Activated CD8-positive, alpha-beta memory T cell treated with anti-CD3 and anti-CD28 coated beads for 48 hours (primary cell): ENCODE measurements around the gene GDNF.

Experiments
- DNase-seq, 3 experiments: peaks; one replicate each; pipeline ENCODE4 v3.0.0-alpha.2; 2020; ENCODE audit warnings: low read depth in 2 of 3, low spot score in 2 of 3

Gene GDNF

DNA sequence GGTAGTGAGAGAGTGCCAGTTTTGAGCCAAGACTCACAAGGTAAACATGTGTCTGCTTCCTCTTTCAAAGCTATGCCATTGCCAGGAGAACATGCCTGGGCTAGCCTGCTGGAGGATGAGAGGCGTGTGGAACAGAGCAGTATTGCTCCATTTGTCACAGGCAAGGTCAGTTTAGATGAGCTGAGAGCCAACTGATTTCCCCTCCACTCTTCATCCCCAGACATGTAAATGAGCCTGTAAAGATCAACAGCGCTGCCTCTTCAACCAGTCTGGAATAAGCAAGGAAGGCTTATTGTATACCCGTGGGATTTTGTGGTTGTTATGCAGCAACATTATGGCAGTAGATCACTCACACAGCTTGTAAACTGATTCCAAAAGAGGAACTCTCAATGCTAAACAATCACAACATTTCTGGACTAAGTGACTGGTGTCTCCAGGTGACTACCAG lies 8.2 kb upstream of the GDNF start:
- no peak for DNase-seq

DNA sequence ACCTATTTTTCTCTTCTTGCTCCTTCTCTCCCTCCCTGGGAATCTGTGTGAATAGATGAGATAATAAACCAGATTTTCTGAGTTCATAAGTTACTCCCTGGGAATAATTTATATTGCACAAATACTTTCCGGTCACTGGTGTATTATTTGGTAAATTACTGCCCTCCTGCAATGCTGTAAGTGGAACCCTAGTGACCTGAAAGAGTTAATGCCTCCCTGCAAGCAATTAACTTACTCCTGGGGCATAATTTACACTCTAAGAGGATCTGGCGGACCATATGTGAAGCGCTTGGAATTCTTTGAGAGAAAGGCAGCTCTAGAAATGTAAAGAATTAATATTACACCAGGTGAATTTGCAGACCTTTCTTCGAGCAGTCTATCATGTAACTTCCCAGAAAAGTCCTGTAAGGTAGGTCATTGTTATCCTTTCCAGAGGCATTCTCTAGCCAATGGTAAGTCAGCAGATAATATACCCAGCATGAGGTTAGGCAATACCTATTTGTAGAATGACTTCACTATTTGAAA lies 7.0 kb upstream of the GDNF start:
- DNase-seq, result no peak

DNA sequence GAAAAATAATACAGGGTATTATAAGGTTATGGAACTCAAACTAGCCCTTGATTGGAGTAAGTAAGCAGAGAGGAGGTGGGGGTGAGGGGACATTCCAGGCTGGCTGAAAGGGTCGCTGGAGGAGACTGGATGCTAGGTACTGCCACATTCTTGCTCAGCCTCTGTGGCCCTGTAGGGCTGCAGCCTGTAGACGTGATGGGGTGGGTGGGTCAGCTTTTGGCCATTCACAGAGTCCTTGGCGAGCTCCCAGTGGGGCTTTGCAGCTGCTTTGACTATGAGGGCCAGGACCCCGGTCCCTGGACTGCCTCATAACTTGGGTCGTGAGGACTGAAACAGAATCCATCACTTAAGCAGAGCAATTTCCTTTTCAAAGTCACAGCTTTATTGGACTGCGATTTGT lies 4.2 kb upstream of the GDNF start:
- no peak for DNase-seq

DNA sequence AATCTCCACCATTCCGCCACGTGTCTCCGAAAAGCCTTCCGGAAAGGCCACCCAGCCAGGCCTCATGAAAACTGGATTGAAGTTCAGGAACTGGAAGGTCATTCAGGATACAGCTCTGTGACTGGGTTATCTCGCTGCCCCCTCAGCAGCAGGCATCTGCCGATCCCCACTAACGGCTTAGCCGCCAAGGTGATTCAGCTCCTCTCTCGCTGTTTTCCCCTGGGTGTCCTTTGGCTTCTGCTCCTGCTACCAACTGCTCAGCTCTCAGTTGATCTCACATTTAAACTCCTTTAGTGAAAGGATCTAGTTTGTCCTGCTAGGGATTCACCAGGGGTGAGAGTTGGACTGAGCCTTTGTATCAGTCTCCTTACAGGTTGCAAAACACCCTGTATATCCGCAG lies 2.2 kb upstream of the GDNF start:
- DNase-seq, result no peak

DNA sequence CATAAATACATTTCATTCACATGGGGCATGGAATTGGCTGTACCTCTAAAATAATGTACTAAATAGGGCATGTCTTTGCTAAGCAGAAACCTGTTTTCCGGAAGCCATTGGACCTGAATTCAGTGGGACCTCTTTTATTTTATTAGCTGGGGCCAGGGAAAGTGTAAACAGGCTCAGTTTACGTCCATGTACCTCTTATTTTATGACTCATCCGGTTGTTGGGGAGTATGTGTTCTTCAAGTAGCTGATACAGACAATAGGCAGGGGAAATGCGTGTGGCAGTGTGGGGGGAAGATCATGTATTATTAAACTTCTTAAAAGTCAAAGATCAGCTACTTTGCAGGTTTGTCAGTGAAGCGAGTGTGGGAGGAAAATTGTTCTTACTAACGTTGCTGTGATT lies 1.4 kb upstream of the GDNF start:
- no peak for DNase-seq

DNA sequence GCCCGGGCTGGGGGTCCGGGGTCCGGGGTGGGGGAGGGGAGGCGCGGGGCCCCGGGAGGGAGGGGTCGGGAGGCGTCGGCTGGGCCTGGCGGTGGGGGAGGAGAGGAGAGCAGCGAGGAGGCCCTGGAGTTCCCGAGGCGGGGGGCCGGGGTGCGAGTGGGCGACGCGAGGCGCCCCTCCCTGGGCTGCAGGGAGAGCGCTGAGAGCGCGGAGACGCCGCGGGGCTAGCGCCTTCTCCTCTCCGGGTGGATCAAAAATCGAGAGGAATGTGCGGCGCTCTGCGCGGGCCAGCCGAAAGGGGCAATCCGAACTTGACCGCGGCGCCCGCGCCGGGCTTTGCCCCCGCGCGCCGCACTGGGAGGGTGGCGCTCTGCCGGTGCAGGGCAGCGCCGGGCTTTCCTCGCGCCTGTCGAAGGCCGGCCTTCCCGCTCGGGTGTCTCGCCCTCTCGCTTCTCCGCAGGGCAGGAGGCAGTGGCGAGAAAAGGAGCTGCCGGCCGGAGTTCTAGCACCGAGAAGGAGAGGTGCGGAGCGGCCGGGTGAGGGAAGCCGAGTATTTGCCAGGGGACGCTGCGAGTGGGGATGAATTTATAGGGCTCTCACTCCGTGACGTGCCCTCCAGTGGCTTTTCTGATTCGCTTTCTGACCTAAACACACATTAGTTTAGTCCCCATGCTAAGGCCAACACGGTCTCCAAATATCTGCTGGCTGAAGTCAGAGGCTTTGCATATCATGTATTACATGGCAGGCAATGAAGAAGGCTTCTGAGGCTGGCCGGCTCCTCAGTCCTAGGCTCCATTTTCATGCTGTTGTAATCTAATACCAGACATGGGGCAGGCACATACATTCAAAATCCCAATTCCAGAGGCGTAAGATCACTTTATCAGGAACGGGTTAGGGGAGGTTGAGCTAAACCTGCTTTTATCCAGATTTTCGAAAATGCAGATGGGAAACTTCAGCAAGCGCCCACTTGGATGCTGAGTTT lies 503 bp upstream of the GDNF start:
- DNase-seq, result no peak

DNA sequence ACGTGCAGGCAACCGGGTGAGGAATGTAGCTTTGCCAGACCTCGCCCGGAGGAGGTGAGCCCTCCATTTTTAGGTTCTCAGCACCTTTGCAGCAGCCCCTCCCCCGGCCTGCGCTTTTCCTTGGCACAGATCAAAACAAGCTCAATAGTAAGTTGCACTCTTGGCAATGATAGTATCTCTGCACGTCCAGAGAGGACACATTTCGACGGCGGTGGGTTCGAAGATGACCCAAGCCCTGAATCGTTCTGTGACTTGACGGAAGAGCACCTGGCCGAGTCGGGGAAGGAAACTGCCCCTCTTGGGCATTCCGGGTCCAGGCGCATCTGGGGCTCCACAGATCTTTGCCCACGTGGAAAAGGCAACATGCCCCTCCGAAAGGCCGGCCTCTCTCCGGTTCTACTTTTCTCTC lies 904 bp downstream of the GDNF start:
- no peak for DNase-seq

DNA sequence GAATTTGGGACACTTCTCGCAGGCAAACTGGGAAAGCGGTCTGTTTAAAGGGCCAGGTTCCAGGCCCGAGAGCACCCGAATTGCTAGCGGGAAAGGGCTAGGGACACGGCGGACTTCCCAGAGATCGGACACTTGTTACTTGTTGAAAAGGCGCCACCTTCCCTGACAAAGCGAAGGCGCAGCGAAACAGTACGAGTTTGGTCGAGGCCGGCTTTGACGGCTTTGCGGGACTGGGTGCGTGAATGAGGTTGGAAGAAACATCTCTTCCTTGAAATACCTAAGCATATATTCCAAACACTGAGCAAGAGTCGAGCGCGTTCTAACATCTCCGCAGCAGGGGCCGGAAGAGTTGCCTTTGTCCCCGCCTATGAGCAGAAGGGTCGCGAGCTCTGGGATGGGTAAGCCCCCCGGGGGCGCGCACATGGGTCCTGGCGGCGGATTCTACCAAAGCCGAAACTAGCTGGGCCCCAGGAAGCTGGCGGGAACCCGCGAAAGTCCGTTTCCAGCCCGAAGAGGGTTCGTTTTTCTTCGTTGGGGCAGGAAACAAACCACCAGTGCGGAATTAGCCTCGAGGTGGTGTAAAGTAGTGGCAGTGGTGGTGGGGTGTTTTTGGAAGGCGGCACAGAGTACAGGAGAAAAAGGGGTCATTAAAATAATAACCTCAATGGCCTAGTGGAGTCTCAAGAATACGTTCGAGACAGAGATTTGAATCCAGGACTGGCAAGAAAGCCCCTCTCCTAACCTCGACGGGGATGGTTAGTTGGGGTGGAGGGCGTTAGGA lies 1.5 kb downstream of the GDNF start:
- no peak for DNase-seq

DNA sequence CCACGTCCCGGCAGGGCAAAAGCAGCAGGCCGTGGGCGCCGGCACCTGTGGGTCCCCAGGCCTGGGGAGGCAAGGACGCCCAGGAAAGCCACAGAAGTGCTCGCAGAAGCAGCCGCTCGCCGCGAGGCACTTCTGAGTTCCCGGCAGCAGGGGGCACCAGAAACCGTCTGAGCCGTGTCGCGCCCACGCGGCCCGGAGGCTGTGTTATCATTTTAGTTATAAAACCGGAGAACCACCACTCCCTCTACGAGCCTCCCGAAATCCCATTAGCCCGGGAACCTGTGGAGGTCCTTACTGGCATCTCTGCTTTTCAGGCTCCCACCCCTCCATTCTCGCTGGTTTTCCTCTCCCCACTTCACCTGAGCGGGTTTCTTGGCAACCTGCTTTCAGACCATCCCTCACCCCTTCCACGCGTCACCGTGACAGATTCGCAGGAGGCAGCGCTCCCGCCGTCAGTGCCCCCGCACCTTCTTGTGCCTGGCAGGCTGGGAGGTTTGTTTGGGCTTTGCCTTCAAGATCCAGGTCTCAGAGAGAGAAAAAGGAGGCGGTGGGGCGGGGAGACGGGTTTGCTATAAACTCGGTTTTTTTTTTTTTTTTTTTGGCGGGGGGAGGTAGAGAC lies 2.3 kb downstream of the GDNF start:
- DNase-seq, result peak; percentile 52 to 66 (median 52)

DNA sequence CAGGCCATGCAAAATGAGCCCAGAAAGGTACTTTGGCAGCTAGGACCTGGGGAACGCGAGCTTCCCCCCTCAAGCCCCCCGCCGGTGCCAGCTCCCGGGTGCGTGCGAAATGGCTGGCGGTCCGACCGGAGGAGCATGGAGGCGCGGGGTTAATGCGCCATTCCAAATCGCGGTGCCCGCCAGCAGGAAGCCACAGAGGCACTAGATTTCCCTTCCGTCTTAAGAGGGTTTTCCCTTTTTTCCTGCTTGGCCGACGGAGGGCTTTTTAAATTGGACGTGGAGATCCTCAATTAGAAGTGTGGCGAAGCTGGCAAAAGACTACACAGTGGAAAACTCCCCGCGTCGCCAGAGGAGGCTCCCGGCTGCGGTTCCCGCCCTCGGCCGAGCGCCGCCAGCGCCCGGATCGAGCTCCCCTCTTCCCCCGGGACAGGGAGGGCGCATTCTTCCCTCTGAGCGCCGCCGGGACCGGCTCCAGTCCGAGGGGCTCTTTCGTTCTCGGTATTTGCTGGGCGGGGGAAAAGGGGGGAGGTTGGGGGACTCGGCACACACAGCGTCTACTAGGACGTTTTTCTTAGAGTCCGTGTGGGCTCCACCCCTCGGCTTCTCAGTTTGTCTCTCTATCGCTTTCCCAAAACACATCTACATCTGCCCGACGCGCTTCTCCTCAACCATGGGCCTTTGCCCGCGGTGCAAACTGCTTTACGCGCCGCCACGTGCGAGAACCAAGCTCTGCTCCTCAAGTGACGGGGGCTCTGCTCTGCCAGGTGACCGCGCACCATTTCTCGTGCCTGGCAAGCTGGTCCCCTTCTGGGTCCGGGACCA lies 3.0 kb downstream of the GDNF start:
- DNase-seq, result no peak

DNA sequence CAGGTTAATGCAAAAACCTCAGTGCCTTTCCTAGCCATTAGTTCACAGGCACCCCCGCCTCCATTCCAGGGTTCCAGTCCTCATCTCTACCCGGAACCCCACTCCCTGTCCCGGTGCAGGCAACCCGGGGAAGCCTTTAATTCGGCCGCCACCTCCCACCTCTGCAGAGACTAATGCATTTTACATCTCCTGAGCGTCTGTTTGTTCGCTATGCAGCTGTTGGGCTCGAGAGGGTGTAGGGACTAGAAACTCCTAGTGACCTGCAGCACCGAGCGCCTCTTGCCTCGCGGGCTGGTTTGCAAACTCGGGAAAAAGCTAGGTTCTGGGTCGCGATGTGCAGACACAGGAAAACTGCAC lies 3.6 kb downstream of the GDNF start:
- no peak for DNase-seq

DNA sequence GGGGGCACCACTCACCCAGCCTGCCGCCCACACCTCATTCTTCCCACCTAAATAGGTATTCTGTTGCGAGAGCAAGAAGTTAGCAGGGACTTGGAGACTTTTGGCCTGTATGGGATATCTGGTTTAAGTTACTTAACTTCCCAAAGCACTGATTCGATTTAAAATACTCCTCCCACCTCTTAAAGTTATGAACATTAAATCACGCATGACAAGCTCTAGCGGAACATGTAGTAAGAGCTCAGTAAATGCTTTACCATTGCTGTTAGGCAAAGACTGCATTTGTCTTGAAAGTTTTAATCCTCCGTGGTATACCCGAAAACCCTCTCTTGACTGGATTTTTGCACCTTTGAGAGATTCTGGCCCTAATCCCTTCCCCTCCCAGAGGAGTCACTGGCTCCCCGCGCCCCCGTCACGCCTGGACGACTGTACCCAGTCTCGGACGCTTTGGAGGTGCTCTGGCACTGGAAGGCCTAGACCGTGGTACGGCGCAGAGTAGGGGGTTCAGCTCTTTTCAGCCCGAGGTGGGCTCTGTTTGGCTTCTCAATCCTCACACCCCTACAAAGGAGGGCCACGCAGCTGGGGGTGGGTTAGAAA lies 4.4 kb downstream of the GDNF start:
- no peak for DNase-seq

DNA sequence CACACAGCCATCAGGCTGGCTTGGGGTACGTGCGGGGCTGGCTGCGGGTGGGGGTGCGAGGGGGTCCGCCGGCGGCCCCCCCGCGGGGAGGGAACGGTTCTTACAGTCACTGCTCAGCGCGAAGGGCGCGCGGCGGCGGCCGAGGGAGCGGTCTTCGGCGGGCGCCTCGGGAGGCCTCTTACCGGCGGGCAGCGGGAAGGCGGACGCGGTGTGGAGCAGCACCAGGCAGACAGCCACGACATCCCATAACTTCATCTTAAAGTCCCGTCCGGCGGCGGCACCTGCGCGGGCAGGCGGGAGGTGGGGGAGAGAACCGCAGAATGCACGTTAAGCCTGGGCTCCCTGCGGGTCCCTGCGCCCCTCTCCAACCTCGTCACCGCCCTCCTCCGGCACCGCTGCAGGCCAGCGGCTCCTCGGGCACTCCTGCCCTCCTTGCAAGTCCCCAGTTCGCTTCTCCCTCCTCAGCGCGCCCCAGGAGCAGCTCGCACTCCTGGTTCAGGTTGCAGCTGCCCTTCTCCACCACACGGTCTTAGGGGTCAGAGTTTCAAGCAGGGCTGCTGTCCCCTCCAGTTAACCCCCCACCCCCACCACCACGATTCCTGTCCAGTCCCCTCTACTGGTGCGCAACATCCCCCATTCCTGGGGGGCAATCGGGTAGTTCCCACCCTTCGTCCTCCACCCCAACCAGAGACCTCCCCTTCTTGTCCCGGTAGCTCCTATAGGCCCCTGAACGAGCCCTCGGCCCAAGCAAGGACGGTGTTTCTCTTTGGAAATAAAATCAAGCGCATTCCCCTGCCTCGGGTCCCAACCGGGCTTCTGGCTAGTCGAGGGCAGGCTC lies 5.1 kb downstream of the GDNF start:
- DNase-seq, result no peak

DNA sequence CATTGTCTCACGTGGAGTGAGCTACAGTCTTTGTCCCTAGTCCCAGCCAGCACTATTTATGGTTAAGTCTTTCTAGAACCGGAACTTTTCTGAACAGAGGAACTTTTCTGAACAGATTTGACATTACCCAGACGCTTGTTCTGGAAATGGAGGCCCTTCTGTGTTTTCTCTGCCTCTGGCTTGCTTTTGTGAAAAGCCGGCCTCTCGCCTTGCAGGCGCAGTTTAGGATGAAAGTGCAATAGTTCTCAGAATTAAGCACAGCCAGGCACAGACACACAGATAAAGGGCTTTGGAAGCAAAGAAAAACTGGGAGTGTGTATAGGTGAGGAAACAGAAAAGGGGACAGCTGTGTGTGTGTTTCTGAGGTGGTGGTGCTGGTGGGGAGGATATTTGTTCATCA lies 5.9 kb downstream of the GDNF start:
- DNase-seq, result no peak

DNA sequence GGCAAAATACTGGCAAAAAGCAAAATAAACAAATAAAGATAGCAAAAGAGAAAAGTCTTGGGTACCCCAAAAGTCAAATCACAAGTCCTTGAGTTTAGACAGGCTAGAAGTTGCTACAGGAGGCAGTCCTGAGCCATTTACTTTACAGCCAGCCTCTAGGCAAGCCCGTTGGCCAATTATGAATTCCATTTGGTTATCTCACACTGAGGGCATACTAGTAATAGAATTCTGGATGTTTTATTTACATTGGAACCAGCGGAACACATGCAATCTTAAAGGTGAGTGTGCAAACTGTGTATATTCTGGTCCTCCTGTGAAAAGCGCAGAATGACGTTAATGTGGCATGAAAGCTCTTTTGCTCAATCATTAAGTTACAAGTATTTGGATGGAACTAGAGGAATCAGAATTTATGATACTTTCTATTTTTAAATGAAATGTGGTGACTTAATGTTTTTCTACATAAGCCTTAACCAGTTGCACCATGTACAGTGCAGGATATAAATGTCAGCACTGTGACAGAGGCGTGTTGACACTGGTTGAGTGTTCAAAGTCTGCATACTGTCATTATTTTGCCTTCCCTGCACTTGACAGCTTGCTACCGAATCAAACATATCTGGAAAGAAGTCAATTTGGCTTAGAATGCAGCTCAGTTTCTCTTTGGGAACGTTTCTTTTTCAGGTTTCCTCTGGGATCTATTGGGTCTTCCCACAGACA lies 7.9 kb downstream of the GDNF start:
- DNase-seq, result no peak

DNA sequence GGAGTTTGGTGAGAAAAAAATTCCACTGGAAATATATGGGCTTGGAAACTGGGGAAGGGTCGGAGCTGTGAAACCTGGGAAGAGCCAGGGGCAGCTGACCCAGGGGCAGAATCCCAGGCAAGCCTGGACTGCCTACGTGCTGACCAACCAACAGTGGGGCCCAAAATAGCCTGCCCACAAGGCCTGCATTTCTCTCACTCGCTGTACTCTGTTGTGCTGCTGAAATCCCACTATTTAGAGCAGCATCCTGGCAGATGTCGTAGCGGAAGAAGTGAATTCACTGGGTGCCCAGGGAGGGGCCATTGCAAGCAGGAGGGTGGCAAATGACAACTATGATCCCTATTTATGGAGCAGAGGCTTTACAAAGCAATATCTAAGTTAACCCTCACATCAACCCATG lies 9.5 kb downstream of the GDNF start:
- DNase-seq, result no peak

DNA sequence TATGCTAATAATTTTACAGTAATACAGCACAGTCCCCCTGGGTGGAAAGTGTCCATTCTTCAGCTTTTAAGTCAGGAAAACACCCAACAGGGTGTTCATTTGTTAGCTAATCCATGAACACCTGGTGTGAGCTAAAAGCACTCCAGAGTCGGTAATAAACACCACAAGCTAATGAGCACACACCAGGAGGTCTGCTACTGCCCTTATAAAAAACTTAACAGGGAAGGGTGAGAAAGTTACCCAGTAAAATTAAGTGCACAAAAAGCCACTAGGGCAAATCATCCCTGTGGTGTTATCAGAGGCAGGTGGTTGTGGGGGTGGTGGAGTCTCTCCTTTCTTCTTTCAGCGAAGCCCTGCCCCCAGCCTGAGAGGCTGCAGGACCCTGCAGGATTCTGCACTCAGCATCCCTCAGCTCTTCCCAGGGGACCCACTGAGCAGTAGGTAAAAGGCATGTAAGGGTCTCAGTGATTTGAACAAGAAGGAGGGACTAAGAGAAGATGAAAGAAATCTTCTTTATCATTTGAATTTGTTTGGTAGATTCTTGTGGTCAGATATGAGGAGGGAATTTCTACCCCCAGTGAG lies 14.4 kb downstream of the GDNF start:
- no peak for DNase-seq

DNA sequence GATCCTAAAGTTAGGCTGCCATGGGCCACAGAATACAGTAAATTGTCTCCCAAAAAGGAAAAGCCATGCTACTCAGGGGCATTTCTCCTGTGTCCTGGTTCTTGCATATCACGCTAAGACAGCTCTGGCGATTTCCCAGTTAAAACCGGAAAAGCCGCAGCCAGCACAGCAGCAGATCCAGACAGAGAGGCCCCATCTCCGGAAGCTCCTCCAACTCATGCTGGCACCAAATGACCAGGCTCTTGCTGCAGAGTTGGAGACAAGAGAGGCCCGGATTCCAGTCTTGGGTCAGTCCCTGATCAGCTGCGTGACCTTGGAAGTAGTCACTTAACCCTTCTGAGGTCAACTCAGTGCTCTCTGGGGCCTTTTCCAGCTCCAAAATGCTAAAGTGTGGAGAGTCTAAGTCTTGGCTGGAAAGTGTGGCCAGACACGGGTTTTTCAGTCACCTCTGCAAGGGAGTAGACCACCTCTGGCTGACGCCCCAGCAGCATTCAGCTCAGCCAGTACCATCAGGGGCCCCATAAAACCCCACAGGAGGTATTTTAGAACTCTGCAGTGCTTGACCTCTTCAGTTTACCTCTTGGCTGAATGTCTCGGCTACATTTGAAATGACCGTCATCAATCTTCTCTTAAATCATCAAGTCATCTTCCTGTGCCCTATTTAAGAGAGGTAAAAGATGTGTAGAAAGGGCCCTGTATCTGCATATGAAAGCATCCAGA lies 16.2 kb downstream of the GDNF start:
- no peak for DNase-seq
